ENCODE results near the gene RABGEF1.

- peak; percentile 15; the same call in 1 of the 2 replicates for TF ChIP-seq CTCF (conservative IDR thresholded peaks at IDR 0.05)
- no peak for TF ChIP-seq EZH2 (IDR thresholded peaks at IDR 0.05; ENCODE audit: low read depth)
Measured at GRCh38 chr7:66844552-66845378, 104.2 kb downstream of the RABGEF1 start.

Data from PC-9 (cell line).